Measurements from ENCODE around the gene SPOUT1. TPM values are rescaled to one million over a fixed set of nuclear protein-coding genes. Genes with fewer than 3 reads are reported as not detected.

Gene SPOUT1
- total and polyA plus RNA-seq, 10 of the 15 experiments (the other 5 are each of a cell fraction or from before 2014, with no cell fraction given), result 5.7 to 95.0 (median 40.6) TPM

DNA sequence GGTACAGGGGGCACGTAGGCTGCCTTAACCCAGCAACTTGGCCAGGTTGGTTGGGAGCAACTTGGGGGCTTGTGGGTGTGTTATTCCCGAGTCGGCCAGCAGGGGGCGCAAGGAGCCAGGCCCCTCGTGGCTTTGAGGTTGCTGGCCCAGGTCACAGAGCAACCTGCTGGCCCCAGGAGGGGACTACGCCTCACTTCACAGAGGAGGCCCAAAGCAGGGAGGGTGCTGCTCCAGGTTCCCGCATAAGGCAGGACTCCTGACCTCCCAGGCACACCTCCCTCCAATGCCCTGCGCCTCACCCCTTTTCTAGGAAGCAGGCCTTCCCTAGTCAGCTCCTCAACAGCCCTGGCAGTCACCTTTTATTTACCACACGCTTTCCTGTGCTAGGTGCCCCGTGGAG lies 34.1 kb upstream of the SPOUT1 start (continued):
- TF ChIP-seq, protein P1, sequence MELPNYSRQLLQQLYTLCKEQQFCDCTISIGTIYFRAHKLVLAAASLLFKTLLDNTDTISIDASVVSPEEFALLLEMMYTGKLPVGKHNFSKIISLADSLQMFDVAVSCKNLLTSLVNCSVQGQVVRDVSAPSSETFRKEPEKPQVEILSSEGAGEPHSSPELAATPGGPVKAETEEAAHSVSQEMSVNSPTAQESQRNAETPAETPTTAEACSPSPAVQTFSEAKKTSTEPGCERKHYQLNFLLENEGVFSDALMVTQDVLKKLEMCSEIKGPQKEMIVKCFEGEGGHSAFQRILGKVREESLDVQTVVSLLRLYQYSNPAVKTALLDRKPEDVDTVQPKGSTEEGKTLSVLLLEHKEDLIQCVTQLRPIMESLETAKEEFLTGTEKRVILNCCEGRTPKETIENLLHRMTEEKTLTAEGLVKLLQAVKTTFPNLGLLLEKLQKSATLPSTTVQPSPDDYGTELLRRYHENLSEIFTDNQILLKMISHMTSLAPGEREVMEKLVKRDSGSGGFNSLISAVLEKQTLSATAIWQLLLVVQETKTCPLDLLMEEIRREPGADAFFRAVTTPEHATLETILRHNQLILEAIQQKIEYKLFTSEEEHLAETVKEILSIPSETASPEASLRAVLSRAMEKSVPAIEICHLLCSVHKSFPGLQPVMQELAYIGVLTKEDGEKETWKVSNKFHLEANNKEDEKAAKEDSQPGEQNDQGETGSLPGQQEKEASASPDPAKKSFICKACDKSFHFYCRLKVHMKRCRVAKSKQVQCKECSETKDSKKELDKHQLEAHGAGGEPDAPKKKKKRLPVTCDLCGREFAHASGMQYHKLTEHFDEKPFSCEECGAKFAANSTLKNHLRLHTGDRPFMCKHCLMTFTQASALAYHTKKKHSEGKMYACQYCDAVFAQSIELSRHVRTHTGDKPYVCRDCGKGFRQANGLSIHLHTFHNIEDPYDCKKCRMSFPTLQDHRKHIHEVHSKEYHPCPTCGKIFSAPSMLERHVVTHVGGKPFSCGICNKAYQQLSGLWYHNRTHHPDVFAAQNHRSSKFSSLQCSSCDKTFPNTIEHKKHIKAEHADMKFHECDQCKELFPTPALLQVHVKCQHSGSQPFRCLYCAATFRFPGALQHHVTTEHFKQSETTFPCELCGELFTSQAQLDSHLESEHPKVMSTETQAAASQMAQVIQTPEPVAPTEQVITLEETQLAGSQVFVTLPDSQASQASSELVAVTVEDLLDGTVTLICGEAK (IDR thresholded peaks at IDR 0.05; ENCODE audit: borderline replicate concordance), result no peak
- TF ChIP-seq, protein P2, sequence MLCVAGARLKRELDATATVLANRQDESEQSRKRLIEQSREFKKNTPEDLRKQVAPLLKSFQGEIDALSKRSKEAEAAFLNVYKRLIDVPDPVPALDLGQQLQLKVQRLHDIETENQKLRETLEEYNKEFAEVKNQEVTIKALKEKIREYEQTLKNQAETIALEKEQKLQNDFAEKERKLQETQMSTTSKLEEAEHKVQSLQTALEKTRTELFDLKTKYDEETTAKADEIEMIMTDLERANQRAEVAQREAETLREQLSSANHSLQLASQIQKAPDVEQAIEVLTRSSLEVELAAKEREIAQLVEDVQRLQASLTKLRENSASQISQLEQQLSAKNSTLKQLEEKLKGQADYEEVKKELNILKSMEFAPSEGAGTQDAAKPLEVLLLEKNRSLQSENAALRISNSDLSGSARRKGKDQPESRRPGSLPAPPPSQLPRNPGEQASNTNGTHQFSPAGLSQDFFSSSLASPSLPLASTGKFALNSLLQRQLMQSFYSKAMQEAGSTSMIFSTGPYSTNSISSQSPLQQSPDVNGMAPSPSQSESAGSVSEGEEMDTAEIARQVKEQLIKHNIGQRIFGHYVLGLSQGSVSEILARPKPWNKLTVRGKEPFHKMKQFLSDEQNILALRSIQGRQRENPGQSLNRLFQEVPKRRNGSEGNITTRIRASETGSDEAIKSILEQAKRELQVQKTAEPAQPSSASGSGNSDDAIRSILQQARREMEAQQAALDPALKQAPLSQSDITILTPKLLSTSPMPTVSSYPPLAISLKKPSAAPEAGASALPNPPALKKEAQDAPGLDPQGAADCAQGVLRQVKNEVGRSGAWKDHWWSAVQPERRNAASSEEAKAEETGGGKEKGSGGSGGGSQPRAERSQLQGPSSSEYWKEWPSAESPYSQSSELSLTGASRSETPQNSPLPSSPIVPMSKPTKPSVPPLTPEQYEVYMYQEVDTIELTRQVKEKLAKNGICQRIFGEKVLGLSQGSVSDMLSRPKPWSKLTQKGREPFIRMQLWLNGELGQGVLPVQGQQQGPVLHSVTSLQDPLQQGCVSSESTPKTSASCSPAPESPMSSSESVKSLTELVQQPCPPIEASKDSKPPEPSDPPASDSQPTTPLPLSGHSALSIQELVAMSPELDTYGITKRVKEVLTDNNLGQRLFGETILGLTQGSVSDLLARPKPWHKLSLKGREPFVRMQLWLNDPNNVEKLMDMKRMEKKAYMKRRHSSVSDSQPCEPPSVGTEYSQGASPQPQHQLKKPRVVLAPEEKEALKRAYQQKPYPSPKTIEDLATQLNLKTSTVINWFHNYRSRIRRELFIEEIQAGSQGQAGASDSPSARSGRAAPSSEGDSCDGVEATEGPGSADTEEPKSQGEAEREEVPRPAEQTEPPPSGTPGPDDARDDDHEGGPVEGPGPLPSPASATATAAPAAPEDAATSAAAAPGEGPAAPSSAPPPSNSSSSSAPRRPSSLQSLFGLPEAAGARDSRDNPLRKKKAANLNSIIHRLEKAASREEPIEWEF (IDR thresholded peaks at IDR 0.05; ENCODE audit: insufficient replicate concordance, low read depth, low read length), result no peak
- TF ChIP-seq TARDBP (IDR thresholded peaks at IDR 0.05; ENCODE audit: borderline replicate concordance) (no peak), TCF7 (IDR thresholded peaks at IDR 0.05; ENCODE audit: borderline replicate concordance) (no peak), RCOR1 (conservative IDR thresholded peaks at IDR 0.05; ENCODE audit: low read depth, low read length) (no peak), WRNIP1 (IDR thresholded peaks at IDR 0.05; ENCODE audit: borderline replicate concordance, low read depth, low read length) (no peak), BACH1 (IDR thresholded peaks at IDR 0.05; ENCODE audit: borderline replicate concordance) (no peak), KDM1A (IDR thresholded peaks at IDR 0.05; ENCODE audit: borderline replicate concordance) (no peak), JUNB (IDR thresholded peaks at IDR 0.05) (no peak), TBL1XR1 (IDR thresholded peaks at IDR 0.05; ENCODE audit: low read depth, low read length) (no peak), IKZF1 (conservative IDR thresholded peaks at IDR 0.05) (no peak), IKZF2 (IDR thresholded peaks at IDR 0.05) (no peak), SPI1 (IDR thresholded peaks at IDR 0.05; ENCODE audit: borderline replicate concordance, insufficient read depth, low read depth, low read length) (no peak)
- TF ChIP-seq, protein P3, sequence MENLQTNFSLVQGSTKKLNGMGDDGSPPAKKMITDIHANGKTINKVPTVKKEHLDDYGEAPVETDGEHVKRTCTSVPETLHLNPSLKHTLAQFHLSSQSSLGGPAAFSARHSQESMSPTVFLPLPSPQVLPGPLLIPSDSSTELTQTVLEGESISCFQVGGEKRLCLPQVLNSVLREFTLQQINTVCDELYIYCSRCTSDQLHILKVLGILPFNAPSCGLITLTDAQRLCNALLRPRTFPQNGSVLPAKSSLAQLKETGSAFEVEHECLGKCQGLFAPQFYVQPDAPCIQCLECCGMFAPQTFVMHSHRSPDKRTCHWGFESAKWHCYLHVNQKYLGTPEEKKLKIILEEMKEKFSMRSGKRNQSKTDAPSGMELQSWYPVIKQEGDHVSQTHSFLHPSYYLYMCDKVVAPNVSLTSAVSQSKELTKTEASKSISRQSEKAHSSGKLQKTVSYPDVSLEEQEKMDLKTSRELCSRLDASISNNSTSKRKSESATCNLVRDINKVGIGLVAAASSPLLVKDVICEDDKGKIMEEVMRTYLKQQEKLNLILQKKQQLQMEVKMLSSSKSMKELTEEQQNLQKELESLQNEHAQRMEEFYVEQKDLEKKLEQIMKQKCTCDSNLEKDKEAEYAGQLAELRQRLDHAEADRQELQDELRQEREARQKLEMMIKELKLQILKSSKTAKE (IDR thresholded peaks at IDR 0.05; ENCODE audit: low read depth, poor library complexity, severe bottlenecking), result no peak
- TF ChIP-seq, protein P4, sequence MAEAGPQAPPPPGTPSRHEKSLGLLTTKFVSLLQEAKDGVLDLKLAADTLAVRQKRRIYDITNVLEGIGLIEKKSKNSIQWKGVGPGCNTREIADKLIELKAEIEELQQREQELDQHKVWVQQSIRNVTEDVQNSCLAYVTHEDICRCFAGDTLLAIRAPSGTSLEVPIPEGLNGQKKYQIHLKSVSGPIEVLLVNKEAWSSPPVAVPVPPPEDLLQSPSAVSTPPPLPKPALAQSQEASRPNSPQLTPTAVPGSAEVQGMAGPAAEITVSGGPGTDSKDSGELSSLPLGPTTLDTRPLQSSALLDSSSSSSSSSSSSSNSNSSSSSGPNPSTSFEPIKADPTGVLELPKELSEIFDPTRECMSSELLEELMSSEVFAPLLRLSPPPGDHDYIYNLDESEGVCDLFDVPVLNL (IDR thresholded peaks at IDR 0.05; ENCODE audit: low read depth, low read length), result no peak

Measured in GM12878 (cell line).